Left ventricle myocardium inferior (tissue), 1 donor: Measurements from ENCODE around the gene PYROXD2. TPM values are rescaled to one million over a fixed set of nuclear protein-coding genes. Genes with fewer than 3 reads are reported as not detected.

Experiments
- DNase-seq: peaks from one replicate; pipeline ENCODE4 v3.0.0-alpha.2; 2020
- H3K27ac ChIP-seq: fragments of 200-600 bp; replicated peaks from 2 replicates; pipeline ENCODE4 v1.8.0; 2021
- H3K27me3 ChIP-seq: fragments of 200-600 bp; 2 replicates; pipeline ENCODE4 v1.8.0; 2021; ENCODE audit warnings: low read depth
- H3K36me3 ChIP-seq: fragments of 200-600 bp; 2 replicates; pipeline ENCODE4 v1.8.0; 2021
- H3K4me1 ChIP-seq: fragments of 200-600 bp; 2 replicates; pipeline ENCODE4 v1.8.0; 2021
- H3K4me3 ChIP-seq: fragments of 200-600 bp; 2 replicates; pipeline ENCODE4 v1.8.0; 2021; ENCODE audit warnings: mild to moderate bottlenecking, moderate library complexity
- H3K9me3 ChIP-seq: fragments of 200-600 bp; replicated peaks from 2 replicates; pipeline ENCODE4 v1.8.0; 2021
- intact Hi-C: fragments of 100-400 bp; cut with micrococcal nuclease; formaldehyde crosslinking; loops from one replicate; pipeline ENCODE4 v1.11.0; 2022
- total RNA-seq: library from RNA; stranded (reverse); fragmentation: NEBNext Ultra II Directional; extraction: Animal tissue kit (Norgen Biotek cat#: 25700); gene quantifications from one replicate; pipeline ENCODE4 v1.2.1, GENCODE V29; 2021
- TF ChIP-seq, protein P1 (sequence below): fragments of 200-600 bp; IDR thresholded peaks from 2 replicates; pipeline ENCODE4 v1.8.0; 2021; ENCODE audit warnings: antibody characterized with exemption, mild to moderate bottlenecking, borderline replicate concordance
- donor health status: DM: no; HTN: yes; CAD: no; lungs with severe emphysema.

PYROXD2 gene
- total RNA-seq, 1 donor from 2014 or later: 10.4 TPM

DNA sequence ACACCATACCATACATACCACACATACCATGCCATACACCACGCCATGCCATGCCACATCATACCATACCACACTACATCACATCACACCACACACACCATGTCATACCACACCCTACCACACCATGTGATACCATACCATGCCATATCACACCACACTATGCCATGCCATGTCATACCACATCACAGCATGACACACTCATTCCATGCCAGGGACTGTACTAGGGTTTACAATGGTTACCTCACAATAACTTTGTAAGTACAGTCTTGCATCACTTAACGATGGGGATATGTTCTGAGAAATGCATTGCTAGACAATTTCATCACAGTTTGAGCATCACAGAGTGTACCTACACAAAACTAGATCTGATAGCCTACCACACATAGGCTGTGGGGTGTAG lies 14.5 kb downstream of the PYROXD2 start:
- Histone ChIP-seq H3K4me3 (no peak overlapping the region), H3K27ac (no peak overlapping the region), H3K36me3 (peaks cover 38% of the 10 kb centered on the region), H3K9me3 (no peaks in the 10 kb centered on the region), H3K4me1 (no peaks in the 10 kb centered on the region), H3K27me3 (no peaks in the 10 kb centered on the region)
- TF ChIP-seq, protein P1, sequence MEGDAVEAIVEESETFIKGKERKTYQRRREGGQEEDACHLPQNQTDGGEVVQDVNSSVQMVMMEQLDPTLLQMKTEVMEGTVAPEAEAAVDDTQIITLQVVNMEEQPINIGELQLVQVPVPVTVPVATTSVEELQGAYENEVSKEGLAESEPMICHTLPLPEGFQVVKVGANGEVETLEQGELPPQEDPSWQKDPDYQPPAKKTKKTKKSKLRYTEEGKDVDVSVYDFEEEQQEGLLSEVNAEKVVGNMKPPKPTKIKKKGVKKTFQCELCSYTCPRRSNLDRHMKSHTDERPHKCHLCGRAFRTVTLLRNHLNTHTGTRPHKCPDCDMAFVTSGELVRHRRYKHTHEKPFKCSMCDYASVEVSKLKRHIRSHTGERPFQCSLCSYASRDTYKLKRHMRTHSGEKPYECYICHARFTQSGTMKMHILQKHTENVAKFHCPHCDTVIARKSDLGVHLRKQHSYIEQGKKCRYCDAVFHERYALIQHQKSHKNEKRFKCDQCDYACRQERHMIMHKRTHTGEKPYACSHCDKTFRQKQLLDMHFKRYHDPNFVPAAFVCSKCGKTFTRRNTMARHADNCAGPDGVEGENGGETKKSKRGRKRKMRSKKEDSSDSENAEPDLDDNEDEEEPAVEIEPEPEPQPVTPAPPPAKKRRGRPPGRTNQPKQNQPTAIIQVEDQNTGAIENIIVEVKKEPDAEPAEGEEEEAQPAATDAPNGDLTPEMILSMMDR: no peak
- no peak for DNase-seq
- intact Hi-C loops: no loop called here

DNA sequence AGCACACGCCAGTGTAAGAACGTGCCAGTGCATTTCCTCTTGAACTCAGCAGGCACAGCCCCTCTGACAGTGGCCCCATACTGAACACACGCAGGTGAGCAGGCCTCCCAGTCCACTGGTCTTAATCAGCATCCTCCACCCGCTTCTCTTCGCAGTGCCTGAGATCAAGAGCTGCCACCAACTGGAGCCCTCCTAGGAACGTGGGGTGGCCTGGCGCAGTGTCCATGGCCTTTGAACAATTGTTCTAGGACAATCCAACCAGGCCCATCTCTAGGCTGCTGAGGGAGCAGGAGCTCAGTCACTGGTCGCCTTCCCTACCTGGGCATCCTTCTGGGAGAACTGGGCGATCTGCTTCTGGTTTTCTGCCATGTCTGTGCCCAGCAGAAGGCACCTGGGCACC lies 15.2 kb downstream of the PYROXD2 start:
- no peak for DNase-seq
- Histone ChIP-seq H3K4me1 (peaks cover 2% of the 10 kb centered on the region), H3K4me3 (no peak overlapping the region), H3K27me3 (no peaks in the 10 kb centered on the region), H3K27ac (no peak overlapping the region), H3K36me3 (peaks cover 38% of the 10 kb centered on the region), H3K9me3 (no peaks in the 10 kb centered on the region)
- intact Hi-C loops: no loop called here
- TF ChIP-seq, protein P1: no peak

DNA sequence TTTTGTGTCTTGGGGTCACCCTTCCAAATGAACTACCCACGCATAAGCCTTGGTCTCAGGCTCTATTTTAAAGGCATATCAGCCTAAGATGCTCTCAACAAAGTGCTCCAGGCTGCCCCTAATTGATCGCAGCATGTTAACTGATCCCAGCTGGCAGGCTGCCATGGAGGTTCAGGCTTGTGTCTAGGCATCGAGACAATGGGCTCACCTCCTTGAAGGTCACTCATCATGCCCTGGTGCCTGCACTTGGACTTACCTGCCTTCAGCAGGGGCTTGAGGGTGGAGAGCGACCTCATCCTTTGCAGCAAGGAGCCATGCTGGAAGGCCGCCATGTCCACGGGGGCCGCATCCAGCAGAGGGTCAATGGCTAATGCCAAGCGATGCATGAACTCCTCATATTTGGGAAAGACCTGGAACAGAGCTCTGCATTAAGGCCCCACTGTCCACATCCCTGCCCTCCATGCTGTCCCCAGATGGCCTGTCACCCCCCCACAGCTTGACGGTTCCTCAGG lies 17.8 kb downstream of the PYROXD2 start:
- Histone ChIP-seq H3K27ac (no peak overlapping the region), H3K4me1 (peaks cover 5% of the 10 kb centered on the region), H3K36me3 (peaks cover 33% of the 10 kb centered on the region), H3K27me3 (no peaks in the 10 kb centered on the region), H3K4me3 (no peak overlapping the region), H3K9me3 (no peaks in the 10 kb centered on the region)
- DNase-seq: no peak
- intact Hi-C loops: no loop called here
- TF ChIP-seq, protein P1: no peak

DNA sequence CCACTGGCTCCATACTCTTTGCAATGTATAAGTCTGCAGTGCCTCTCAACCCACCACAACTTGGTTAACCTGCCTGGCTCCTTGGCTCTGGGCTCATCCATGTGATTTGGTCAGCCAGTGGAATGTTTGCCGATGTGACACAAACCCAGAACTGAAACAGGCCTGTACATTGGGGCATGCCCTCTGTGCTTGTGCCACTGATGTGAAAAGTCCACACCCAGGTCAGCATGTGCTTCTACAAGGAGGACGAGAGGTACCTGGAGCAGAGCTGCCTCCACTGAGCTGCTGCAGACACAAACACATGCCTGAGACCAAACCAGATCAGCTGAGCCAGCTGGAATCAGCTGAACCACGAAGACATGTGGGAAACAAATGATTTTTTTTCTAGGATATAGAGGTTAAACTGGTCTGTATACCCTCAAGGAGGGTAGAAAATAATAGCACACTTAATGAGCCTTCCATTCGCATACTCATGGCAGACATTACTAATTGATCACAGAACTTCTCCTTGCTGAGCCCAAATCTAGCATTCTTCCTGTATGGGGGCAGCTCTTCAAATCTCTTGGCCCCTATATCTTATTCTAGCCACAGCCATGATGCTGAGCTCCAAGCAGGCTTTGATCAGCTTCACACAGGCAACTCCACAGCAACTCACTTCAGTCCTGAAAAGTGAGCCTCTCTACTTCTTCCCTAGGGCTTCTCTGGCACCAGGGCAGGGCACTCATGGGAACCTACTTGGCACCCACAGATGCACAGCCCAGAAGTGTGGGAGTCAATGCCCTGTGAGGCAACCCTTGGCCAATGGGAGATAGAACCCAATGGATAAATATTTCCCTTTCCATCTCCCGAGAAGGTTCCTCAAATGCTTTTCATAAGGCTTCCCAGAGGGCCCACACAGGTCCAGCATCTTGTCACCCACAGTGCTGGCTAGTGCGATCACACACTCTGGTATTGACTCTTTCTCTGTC lies 18.6 kb downstream of the PYROXD2 start:
- Histone ChIP-seq H3K4me1 (peaks cover 12% of the 10 kb centered on the region), H3K36me3 (peaks cover 33% of the 10 kb centered on the region), H3K27me3 (no peaks in the 10 kb centered on the region), H3K27ac (no peak overlapping the region), H3K4me3 (no peak overlapping the region), H3K9me3 (no peaks in the 10 kb centered on the region)
- TF ChIP-seq, protein P1: no peak
- no peak for DNase-seq
- intact Hi-C loops: no loop called here

DNA sequence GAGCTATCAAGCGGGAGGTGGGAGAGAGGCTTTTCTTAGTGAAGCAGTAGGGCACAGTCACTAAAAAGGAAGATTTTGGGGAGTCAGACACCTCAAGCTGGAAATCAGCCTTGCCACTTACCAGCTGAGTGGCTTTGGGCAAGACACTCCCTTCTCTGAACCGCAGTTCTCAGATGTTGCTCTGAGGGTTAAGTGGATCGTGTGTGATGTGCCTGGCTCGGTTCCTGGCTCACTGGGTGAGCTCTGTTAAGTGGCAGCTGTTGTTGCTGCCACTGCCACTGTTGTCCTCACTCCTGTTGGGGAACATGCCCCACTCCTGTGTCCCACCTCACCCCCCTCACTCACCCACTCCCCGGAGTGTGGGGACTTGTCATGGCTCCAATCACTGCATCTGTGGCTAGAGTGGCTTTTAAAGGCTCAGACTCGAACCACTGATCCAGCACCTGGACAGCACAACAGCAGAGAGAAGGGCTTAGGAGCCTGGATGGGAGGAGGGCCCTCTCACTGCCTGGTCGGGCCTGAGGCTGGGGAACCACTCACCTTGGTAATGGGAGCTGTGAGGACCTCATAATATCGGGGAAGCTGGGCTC lies 20.0 kb downstream of the PYROXD2 start:
- Histone ChIP-seq H3K4me1 (peaks cover 15% of the 10 kb centered on the region), H3K36me3 (peaks cover 33% of the 10 kb centered on the region), H3K27ac (no peak overlapping the region), H3K9me3 (no peaks in the 10 kb centered on the region), H3K27me3 (no peaks in the 10 kb centered on the region), H3K4me3 (no peak overlapping the region)
- intact Hi-C loops: no loop called here
- no peak for DNase-seq
- TF ChIP-seq, protein P1: no peak
